Activated T-cell treated with anti-CD3 and anti-CD28 coated beads for 1 hour (primary cell): ENCODE measurements around the gene CWC27.
"Not testable (repeated sequence)": the region's sequence is repeated elsewhere in the genome, so short reads cannot be mapped to it uniquely, and the experiment has no call there.

Experiments
- DNase-seq: peaks from one replicate; pipeline ENCODE4 v3.0.0-alpha.2; 2020; ENCODE audit warnings: low read depth

The CWC27 gene

GRCh38 chr5:64839936-64840335 is 71.2 kb downstream of the CWC27 start:
- no peak for DNase-seq

GRCh38 chr5:64840958-64841357 is 72.2 kb downstream of the CWC27 start:
- DNase-seq, result no peak

- no peak for DNase-seq
Measured at GRCh38 chr5:64853777-64854176, 85.0 kb downstream of the CWC27 start.

GRCh38 chr5:64854855-64855254 is 86.1 kb downstream of the CWC27 start:
- no peak for DNase-seq

GRCh38 chr5:64859881-64860280 is 91.2 kb downstream of the CWC27 start:
- DNase-seq, result no peak

GRCh38 chr5:64861281-64861680 is 92.6 kb downstream of the CWC27 start:
- no peak for DNase-seq

GRCh38 chr5:64864171-64864570 is 95.4 kb downstream of the CWC27 start:
- DNase-seq, result no peak

GRCh38 chr5:64865662-64866061 is 96.9 kb downstream of the CWC27 start:
- DNase-seq, result no peak

GRCh38 chr5:64869419-64869818 is 100.7 kb downstream of the CWC27 start:
- DNase-seq, result no peak

- no peak for DNase-seq
Measured at GRCh38 chr5:64872044-64872443, 103.3 kb downstream of the CWC27 start.

GRCh38 chr5:64873441-64873840 is 104.7 kb downstream of the CWC27 start:
- no peak for DNase-seq

- DNase-seq, result no peak
Measured at GRCh38 chr5:64874753-64875152, 106.0 kb downstream of the CWC27 start.

GRCh38 chr5:64876203-64876602 is 107.5 kb downstream of the CWC27 start:
- DNase-seq, result no peak

- no peak for DNase-seq
Measured at GRCh38 chr5:64880821-64881220, 112.1 kb downstream of the CWC27 start.

- DNase-seq, result no peak
Measured at GRCh38 chr5:64883912-64884311, 115.2 kb downstream of the CWC27 start.

GRCh38 chr5:64884541-64884940 is 115.8 kb downstream of the CWC27 start:
- DNase-seq, result no peak

- no peak for DNase-seq
Measured at GRCh38 chr5:64887910-64888309, 119.2 kb downstream of the CWC27 start.

- no peak for DNase-seq
Measured at GRCh38 chr5:64895748-64896147, 127.0 kb downstream of the CWC27 start.

- no peak for DNase-seq
Measured at GRCh38 chr5:64899838-64900237, 131.1 kb downstream of the CWC27 start.

GRCh38 chr5:64900618-64901017 is 131.9 kb downstream of the CWC27 start:
- DNase-seq, result no peak

GRCh38 chr5:64907399-64907798 is 138.7 kb downstream of the CWC27 start:
- DNase-seq, result not testable (repeated sequence)

- DNase-seq, result no peak
Measured at GRCh38 chr5:64914396-64914795, 145.7 kb downstream of the CWC27 start.

GRCh38 chr5:64918083-64918482 is 149.4 kb downstream of the CWC27 start:
- no peak for DNase-seq

- no peak for DNase-seq
Measured at GRCh38 chr5:64921386-64921785, 152.7 kb downstream of the CWC27 start.

GRCh38 chr5:64923151-64923685 is 154.5 kb downstream of the CWC27 start:
- no peak for DNase-seq
